ENCODE measurements around the gene PFDN1. TPM values are rescaled to one million over a fixed set of nuclear protein-coding genes. Genes with fewer than 3 reads are reported as not detected.

PFDN1 gene
- total RNA-seq, 2 experiments from 2014 or later, result 50.6 to 57.1 TPM

- intact Hi-C loops (cut with micrococcal nuclease), result loop anchor here (2.0 kb wide), 1 partner anchor 16 kb away; no protein-coding TSS in a partner anchor
- Mint-ChIP-seq H3K4me1 (ENCODE audit: low read depth) (peaks cover 32% of the 10 kb centered on the region), H3K36me3 (ENCODE audit: low read depth) (peaks cover 3% of the 10 kb centered on the region), H3K4me3 (no peak overlapping the region), H3K9me3 (no peaks in the 10 kb centered on the region), H3K27ac (peak overlapping the region; percentile 56), H3K27me3 (ENCODE audit: low read depth) (no peaks in the 10 kb centered on the region)
- CTCF ChIA-PET, result interaction anchor here (1.0 to 1.6 kb wide), 3 partner anchors 22 to 85 kb away, joined by 3 to 5 read pairs (median 3); partner anchors contain the start of gene HBEGF
- DNase-seq, result peak; percentile 48
Measured at GRCh38 chr5:140266471-140267200, 36.3 kb downstream of the PFDN1 start.

- Mint-ChIP-seq H3K4me1 (ENCODE audit: low read depth) (peaks cover 37% of the 10 kb centered on the region), H3K9me3 (no peaks in the 10 kb centered on the region), H3K27ac (no peak overlapping the region), H3K4me3 (no peak overlapping the region), H3K27me3 (ENCODE audit: low read depth) (no peaks in the 10 kb centered on the region), H3K36me3 (ENCODE audit: low read depth) (peaks cover 3% of the 10 kb centered on the region)
- intact Hi-C loops (cut with micrococcal nuclease), result loop anchor here (2.0 kb wide), 1 partner anchor 15 kb away; no protein-coding TSS in a partner anchor
- DNase-seq, result no peak
- CTCF ChIA-PET, result interaction anchor here (1.0 to 1.5 kb wide), 2 partner anchors 22 to 86 kb away, joined by 3 to 5 read pairs; no protein-coding TSS in a partner anchor
Measured at GRCh38 chr5:140265845-140266244, 37.1 kb downstream of the PFDN1 start.

GRCh38 chr5:140262839-140263238 lies 40.1 kb downstream of the PFDN1 start:
- CTCF ChIA-PET, result interaction anchor here (1.7 kb wide), 1 partner anchor 89 kb away, joined by 8 read pairs; no protein-coding TSS in a partner anchor
- Mint-ChIP-seq H3K4me1 (ENCODE audit: low read depth) (peaks cover 56% of the 10 kb centered on the region), H3K27me3 (ENCODE audit: low read depth) (no peaks in the 10 kb centered on the region), H3K9me3 (no peaks in the 10 kb centered on the region), H3K27ac (no peak overlapping the region), H3K36me3 (ENCODE audit: low read depth) (peaks cover 19% of the 10 kb centered on the region), H3K4me3 (no peak overlapping the region)
- DNase-seq, result no peak
- intact Hi-C loops (cut with micrococcal nuclease), result no loop called here

- H3K36me3 Mint-ChIP-seq (ENCODE audit: low read depth), result peaks cover 22% of the 10 kb centered on the region
- CTCF ChIA-PET, result interaction anchor here (1.1 to 1.7 kb wide), 2 partner anchors 85 to 90 kb away, joined by 3 to 8 read pairs; no protein-coding TSS in a partner anchor
- no peaks in the 10 kb centered on the region for H3K9me3 Mint-ChIP-seq
- no peak overlapping the region for H3K4me3 Mint-ChIP-seq
- DNase-seq, result no peak
- no peak overlapping the region for H3K27ac Mint-ChIP-seq
- intact Hi-C loops (cut with micrococcal nuclease), result no loop called here
- no peaks in the 10 kb centered on the region for H3K27me3 Mint-ChIP-seq (ENCODE audit: low read depth)
- peaks cover 56% of the 10 kb centered on the region for H3K4me1 Mint-ChIP-seq (ENCODE audit: low read depth)
Measured at GRCh38 chr5:140262221-140262620, 40.7 kb downstream of the PFDN1 start.

GRCh38 chr5:140261403-140262171 lies 41.3 kb downstream of the PFDN1 start:
- no peak for DNase-seq
- intact Hi-C loops (cut with micrococcal nuclease), result no loop called here
- Mint-ChIP-seq H3K27me3 (ENCODE audit: low read depth) (no peaks in the 10 kb centered on the region), H3K4me3 (no peak overlapping the region), H3K27ac (no peak overlapping the region), H3K36me3 (ENCODE audit: low read depth) (peaks cover 22% of the 10 kb centered on the region), H3K4me1 (ENCODE audit: low read depth) (peaks cover 52% of the 10 kb centered on the region), H3K9me3 (no peaks in the 10 kb centered on the region)
- CTCF ChIA-PET, result interaction anchor here (1.1 to 1.7 kb wide), 2 partner anchors 85 to 90 kb away, joined by 3 to 8 read pairs; no protein-coding TSS in a partner anchor

- intact Hi-C loops (cut with micrococcal nuclease), result no loop called here
- CTCF ChIA-PET, result interaction anchor here (1.4 to 2.3 kb wide), 3 partner anchors 16 to 99 kb away, joined by 3 to 9 read pairs (median 8); no protein-coding TSS in a partner anchor
- Mint-ChIP-seq H3K4me3 (no peak overlapping the region), H3K36me3 (ENCODE audit: low read depth) (peaks cover 22% of the 10 kb centered on the region), H3K27me3 (ENCODE audit: low read depth) (no peaks in the 10 kb centered on the region), H3K27ac (no peak overlapping the region), H3K9me3 (no peaks in the 10 kb centered on the region), H3K4me1 (ENCODE audit: low read depth) (peaks cover 38% of the 10 kb centered on the region)
- no peak for DNase-seq
Measured at GRCh38 chr5:140260089-140260656, 42.7 kb downstream of the PFDN1 start.

GRCh38 chr5:140259500-140259899 lies 43.4 kb downstream of the PFDN1 start:
- H3K9me3 Mint-ChIP-seq, result no peaks in the 10 kb centered on the region
- no peaks in the 10 kb centered on the region for H3K27me3 Mint-ChIP-seq (ENCODE audit: low read depth)
- intact Hi-C loops (cut with micrococcal nuclease), result no loop called here
- H3K4me1 Mint-ChIP-seq (ENCODE audit: low read depth), result peaks cover 35% of the 10 kb centered on the region
- peak overlapping the region; percentile 67 for H3K27ac Mint-ChIP-seq
- CTCF ChIA-PET, result interaction anchor here (0.6 to 2.3 kb wide), 5 partner anchors 15 to 1640 kb away, joined by 3 to 9 read pairs (median 3); partner anchors contain the start of gene APBB3
- peak; percentile 39 for DNase-seq
- peaks cover 22% of the 10 kb centered on the region for H3K36me3 Mint-ChIP-seq (ENCODE audit: low read depth)
- H3K4me3 Mint-ChIP-seq, result no peak overlapping the region

GRCh38 chr5:140258873-140259272 lies 44.0 kb downstream of the PFDN1 start:
- DNase-seq, result no peak
- Mint-ChIP-seq H3K9me3 (no peaks in the 10 kb centered on the region), H3K4me3 (no peak overlapping the region), H3K4me1 (ENCODE audit: low read depth) (peaks cover 35% of the 10 kb centered on the region), H3K36me3 (ENCODE audit: low read depth) (peaks cover 22% of the 10 kb centered on the region), H3K27ac (peak overlapping the region; percentile 25), H3K27me3 (ENCODE audit: low read depth) (no peaks in the 10 kb centered on the region)
- intact Hi-C loops (cut with micrococcal nuclease), result no loop called here
- CTCF ChIA-PET, result interaction anchor here (0.5 to 2.3 kb wide), 6 partner anchors 15 to 102 kb away, joined by 3 to 9 read pairs (median 6); no protein-coding TSS in a partner anchor

GRCh38 chr5:140258016-140258415 lies 44.9 kb downstream of the PFDN1 start:
- no peak overlapping the region for H3K4me3 Mint-ChIP-seq
- CTCF ChIA-PET, result interaction anchor here (0.6 to 4.9 kb wide), 3 partner anchors 13 to 102 kb away, joined by 3 to 22 read pairs (median 8); no protein-coding TSS in a partner anchor
- H3K9me3 Mint-ChIP-seq, result no peaks in the 10 kb centered on the region
- peaks cover 35% of the 10 kb centered on the region for H3K4me1 Mint-ChIP-seq (ENCODE audit: low read depth)
- H3K27me3 Mint-ChIP-seq (ENCODE audit: low read depth), result no peaks in the 10 kb centered on the region
- DNase-seq, result no peak
- intact Hi-C loops (cut with micrococcal nuclease), result no loop called here
- H3K27ac Mint-ChIP-seq, result no peak overlapping the region
- H3K36me3 Mint-ChIP-seq (ENCODE audit: low read depth), result peaks cover 22% of the 10 kb centered on the region

GRCh38 chr5:140256726-140257125 lies 46.2 kb downstream of the PFDN1 start:
- intact Hi-C loops (cut with micrococcal nuclease), result no loop called here
- Mint-ChIP-seq H3K27ac (no peak overlapping the region), H3K27me3 (ENCODE audit: low read depth) (no peaks in the 10 kb centered on the region), H3K4me3 (no peak overlapping the region), H3K4me1 (ENCODE audit: low read depth) (peaks cover 47% of the 10 kb centered on the region), H3K9me3 (no peaks in the 10 kb centered on the region), H3K36me3 (ENCODE audit: low read depth) (peaks cover 22% of the 10 kb centered on the region)
- DNase-seq, result no peak
- CTCF ChIA-PET, result interaction anchor here (0.7 to 4.9 kb wide), 4 partner anchors 11 to 108 kb away, joined by 4 to 22 read pairs (median 7); partner anchors contain the start of gene HBEGF

- Mint-ChIP-seq H3K36me3 (ENCODE audit: low read depth) (peaks cover 22% of the 10 kb centered on the region), H3K9me3 (no peaks in the 10 kb centered on the region), H3K27me3 (ENCODE audit: low read depth) (no peaks in the 10 kb centered on the region), H3K4me1 (ENCODE audit: low read depth) (peaks cover 48% of the 10 kb centered on the region), H3K27ac (no peak overlapping the region), H3K4me3 (no peak overlapping the region)
- intact Hi-C loops (cut with micrococcal nuclease), result no loop called here
- CTCF ChIA-PET, result interaction anchor here (0.9 to 4.9 kb wide), 3 partner anchors 10 to 97 kb away, joined by 6 to 22 read pairs (median 6); partner anchors contain the start of gene HBEGF
- DNase-seq, result no peak
Measured at GRCh38 chr5:140255460-140256157, 47.3 kb downstream of the PFDN1 start.
